ENCODE data around the gene GPR87. TPM values are rescaled to one million over a fixed set of nuclear protein-coding genes. Genes with fewer than 3 reads are reported as not detected.

The GPR87 gene
- total RNA-seq, 1 experiment from 2014 or later, result not detected

- TF ChIP-seq, protein P1, sequence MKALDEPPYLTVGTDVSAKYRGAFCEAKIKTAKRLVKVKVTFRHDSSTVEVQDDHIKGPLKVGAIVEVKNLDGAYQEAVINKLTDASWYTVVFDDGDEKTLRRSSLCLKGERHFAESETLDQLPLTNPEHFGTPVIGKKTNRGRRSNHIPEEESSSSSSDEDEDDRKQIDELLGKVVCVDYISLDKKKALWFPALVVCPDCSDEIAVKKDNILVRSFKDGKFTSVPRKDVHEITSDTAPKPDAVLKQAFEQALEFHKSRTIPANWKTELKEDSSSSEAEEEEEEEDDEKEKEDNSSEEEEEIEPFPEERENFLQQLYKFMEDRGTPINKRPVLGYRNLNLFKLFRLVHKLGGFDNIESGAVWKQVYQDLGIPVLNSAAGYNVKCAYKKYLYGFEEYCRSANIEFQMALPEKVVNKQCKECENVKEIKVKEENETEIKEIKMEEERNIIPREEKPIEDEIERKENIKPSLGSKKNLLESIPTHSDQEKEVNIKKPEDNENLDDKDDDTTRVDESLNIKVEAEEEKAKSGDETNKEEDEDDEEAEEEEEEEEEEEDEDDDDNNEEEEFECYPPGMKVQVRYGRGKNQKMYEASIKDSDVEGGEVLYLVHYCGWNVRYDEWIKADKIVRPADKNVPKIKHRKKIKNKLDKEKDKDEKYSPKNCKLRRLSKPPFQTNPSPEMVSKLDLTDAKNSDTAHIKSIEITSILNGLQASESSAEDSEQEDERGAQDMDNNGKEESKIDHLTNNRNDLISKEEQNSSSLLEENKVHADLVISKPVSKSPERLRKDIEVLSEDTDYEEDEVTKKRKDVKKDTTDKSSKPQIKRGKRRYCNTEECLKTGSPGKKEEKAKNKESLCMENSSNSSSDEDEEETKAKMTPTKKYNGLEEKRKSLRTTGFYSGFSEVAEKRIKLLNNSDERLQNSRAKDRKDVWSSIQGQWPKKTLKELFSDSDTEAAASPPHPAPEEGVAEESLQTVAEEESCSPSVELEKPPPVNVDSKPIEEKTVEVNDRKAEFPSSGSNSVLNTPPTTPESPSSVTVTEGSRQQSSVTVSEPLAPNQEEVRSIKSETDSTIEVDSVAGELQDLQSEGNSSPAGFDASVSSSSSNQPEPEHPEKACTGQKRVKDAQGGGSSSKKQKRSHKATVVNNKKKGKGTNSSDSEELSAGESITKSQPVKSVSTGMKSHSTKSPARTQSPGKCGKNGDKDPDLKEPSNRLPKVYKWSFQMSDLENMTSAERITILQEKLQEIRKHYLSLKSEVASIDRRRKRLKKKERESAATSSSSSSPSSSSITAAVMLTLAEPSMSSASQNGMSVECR (CRISPR knock-in tag; IDR thresholded peaks at IDR 0.05; ENCODE audit: borderline replicate concordance), result no peak
- TF ChIP-seq GABPB1 (CRISPR knock-in tag; IDR thresholded peaks at IDR 0.05) (no peak), ATF1 (CRISPR knock-in tag; IDR thresholded peaks at IDR 0.05) (no peak)
- TF ChIP-seq, protein P2, sequence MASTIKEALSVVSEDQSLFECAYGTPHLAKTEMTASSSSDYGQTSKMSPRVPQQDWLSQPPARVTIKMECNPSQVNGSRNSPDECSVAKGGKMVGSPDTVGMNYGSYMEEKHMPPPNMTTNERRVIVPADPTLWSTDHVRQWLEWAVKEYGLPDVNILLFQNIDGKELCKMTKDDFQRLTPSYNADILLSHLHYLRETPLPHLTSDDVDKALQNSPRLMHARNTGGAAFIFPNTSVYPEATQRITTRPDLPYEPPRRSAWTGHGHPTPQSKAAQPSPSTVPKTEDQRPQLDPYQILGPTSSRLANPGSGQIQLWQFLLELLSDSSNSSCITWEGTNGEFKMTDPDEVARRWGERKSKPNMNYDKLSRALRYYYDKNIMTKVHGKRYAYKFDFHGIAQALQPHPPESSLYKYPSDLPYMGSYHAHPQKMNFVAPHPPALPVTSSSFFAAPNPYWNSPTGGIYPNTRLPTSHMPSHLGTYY (CRISPR knock-in tag; IDR thresholded peaks at IDR 0.05), result no peak
- TF ChIP-seq, protein P3, sequence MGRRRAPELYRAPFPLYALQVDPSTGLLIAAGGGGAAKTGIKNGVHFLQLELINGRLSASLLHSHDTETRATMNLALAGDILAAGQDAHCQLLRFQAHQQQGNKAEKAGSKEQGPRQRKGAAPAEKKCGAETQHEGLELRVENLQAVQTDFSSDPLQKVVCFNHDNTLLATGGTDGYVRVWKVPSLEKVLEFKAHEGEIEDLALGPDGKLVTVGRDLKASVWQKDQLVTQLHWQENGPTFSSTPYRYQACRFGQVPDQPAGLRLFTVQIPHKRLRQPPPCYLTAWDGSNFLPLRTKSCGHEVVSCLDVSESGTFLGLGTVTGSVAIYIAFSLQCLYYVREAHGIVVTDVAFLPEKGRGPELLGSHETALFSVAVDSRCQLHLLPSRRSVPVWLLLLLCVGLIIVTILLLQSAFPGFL (CRISPR knock-in tag; IDR thresholded peaks at IDR 0.05; ENCODE audit: borderline replicate concordance), result no peak
Measured at GRCh38 chr3:151331696-151332095, 15.1 kb upstream of the GPR87 start (continued).

GRCh38 chr3:151330899-151331298 is 14.3 kb upstream of the GPR87 start:
- CTCF ChIA-PET, result no interaction called here
- H3K27me3 Mint-ChIP-seq (ENCODE audit: low read depth), result no peaks in the 10 kb centered on the region
- H3K4me1 Mint-ChIP-seq, result peaks cover 8% of the 10 kb centered on the region
- H3K36me3 Mint-ChIP-seq, result no peaks in the 10 kb centered on the region
- no peak overlapping the region for H3K4me3 Mint-ChIP-seq
- DNase-seq (ENCODE audit: low spot score) (no peak), ATAC-seq (no peak)
- TF ChIP-seq ETV6 (CRISPR knock-in tag; IDR thresholded peaks at IDR 0.05), result no peak
- TF ChIP-seq, protein P4, sequence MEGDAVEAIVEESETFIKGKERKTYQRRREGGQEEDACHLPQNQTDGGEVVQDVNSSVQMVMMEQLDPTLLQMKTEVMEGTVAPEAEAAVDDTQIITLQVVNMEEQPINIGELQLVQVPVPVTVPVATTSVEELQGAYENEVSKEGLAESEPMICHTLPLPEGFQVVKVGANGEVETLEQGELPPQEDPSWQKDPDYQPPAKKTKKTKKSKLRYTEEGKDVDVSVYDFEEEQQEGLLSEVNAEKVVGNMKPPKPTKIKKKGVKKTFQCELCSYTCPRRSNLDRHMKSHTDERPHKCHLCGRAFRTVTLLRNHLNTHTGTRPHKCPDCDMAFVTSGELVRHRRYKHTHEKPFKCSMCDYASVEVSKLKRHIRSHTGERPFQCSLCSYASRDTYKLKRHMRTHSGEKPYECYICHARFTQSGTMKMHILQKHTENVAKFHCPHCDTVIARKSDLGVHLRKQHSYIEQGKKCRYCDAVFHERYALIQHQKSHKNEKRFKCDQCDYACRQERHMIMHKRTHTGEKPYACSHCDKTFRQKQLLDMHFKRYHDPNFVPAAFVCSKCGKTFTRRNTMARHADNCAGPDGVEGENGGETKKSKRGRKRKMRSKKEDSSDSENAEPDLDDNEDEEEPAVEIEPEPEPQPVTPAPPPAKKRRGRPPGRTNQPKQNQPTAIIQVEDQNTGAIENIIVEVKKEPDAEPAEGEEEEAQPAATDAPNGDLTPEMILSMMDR (IDR thresholded peaks at IDR 0.05), result no peak
- TF ChIP-seq, protein P5, sequence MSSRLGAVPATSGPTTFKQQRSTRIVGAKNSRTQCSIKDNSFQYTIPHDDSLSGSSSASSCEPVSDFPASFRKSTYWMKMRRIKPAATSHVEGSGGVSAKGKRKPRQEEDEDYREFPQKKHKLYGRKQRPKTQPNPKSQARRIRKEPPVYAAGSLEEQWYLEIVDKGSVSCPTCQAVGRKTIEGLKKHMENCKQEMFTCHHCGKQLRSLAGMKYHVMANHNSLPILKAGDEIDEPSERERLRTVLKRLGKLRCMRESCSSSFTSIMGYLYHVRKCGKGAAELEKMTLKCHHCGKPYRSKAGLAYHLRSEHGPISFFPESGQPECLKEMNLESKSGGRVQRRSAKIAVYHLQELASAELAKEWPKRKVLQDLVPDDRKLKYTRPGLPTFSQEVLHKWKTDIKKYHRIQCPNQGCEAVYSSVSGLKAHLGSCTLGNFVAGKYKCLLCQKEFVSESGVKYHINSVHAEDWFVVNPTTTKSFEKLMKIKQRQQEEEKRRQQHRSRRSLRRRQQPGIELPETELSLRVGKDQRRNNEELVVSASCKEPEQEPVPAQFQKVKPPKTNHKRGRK (CRISPR knock-in tag; IDR thresholded peaks at IDR 0.05; ENCODE audit: borderline replicate concordance), result no peak
- no peaks in the 10 kb centered on the region for H3K9me3 Mint-ChIP-seq
- no peak overlapping the region for H3K27ac Mint-ChIP-seq
- POLR2A ChIA-PET, result no interaction called here

DNA sequence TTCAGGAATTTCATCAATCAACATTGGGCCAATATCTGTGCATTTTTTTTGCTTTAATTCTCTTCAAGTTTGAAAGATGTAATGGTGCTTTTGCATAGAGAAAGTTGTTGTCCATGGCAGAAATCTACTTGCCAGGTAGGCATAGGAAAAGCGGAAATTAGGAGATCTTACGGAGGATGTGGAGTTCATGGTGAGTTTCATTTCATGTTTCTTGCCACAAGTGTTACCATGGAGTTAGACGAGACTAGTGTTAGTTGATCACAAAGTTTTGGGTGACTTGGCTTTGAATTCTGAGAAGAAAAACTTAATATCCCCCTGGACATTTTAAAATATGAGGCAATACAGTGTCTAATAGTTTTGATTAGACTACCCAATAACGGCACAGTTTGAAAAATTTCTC is 13.8 kb upstream of the GPR87 start:
- DNase-seq (ENCODE audit: low spot score), result no peak
- H3K9me3 Mint-ChIP-seq, result no peaks in the 10 kb centered on the region
- no peak overlapping the region for H3K27ac Mint-ChIP-seq
- ATAC-seq, result no peak
- no peak for TF ChIP-seq OVOL2 (CRISPR knock-in tag; IDR thresholded peaks at IDR 0.05; ENCODE audit: borderline replicate concordance)
- no peak for TF ChIP-seq ZNF317 (CRISPR knock-in tag; IDR thresholded peaks at IDR 0.05; ENCODE audit: borderline replicate concordance, low read depth)
- no peak for TF ChIP-seq ETV6 (CRISPR knock-in tag; IDR thresholded peaks at IDR 0.05)
- TF ChIP-seq HMGXB4 (CRISPR knock-in tag; IDR thresholded peaks at IDR 0.05), result no peak
- TF ChIP-seq MXD4 (CRISPR knock-in tag; IDR thresholded peaks at IDR 0.05; ENCODE audit: borderline replicate concordance), result no peak
- TF ChIP-seq, protein P1 (CRISPR knock-in tag; IDR thresholded peaks at IDR 0.05; ENCODE audit: borderline replicate concordance), result no peak
- TF ChIP-seq ATF1 (CRISPR knock-in tag; IDR thresholded peaks at IDR 0.05), result no peak
- H3K36me3 Mint-ChIP-seq, result no peaks in the 10 kb centered on the region
- H3K4me3 Mint-ChIP-seq, result no peak overlapping the region
- no peaks in the 10 kb centered on the region for H3K27me3 Mint-ChIP-seq (ENCODE audit: low read depth)
- peaks cover 8% of the 10 kb centered on the region for H3K4me1 Mint-ChIP-seq
- CTCF ChIA-PET, result no interaction called here
- POLR2A ChIA-PET, result no interaction called here
